Measurements from ENCODE around the gene ADAMTS4. TPM values are rescaled to one million over a fixed set of nuclear protein-coding genes. Genes with fewer than 3 reads are reported as not detected.

ADAMTS4 gene
- total RNA-seq, 2 experiments from 2014 or later, result 0.28 to 0.60 TPM

GRCh38 chr1:161160671-161161145 is 38.1 kb downstream of the ADAMTS4 start:
- H3K27ac ChIP-seq (ENCODE audit: low read depth in 1 of 2, low read length in 2 of 2), result no peak overlapping the region
- peak overlapping the region; percentile 98 for H3K27ac Mint-ChIP-seq
- no peaks in the 10 kb centered on the region for H3K27me3 Mint-ChIP-seq
- no peaks in the 10 kb centered on the region for H3K9me3 ChIP-seq (ENCODE audit: control insufficient read depth in 1 of 2, insufficient read depth in 1 of 2, low read length in 2 of 2)
- peak overlapping the region; percentile 93 for H3K4me3 Mint-ChIP-seq
- H3K9me3 Mint-ChIP-seq, result no peaks in the 10 kb centered on the region
- TF ChIP-seq CTCF (IDR thresholded peaks at IDR 0.05), result no peak
- ATAC-seq (ENCODE audit: poor library complexity) (no peak), DNase-seq (peak in 1 of 14 experiments; percentile 35)
- H3K36me3 Mint-ChIP-seq (ENCODE audit: low read depth), result peaks cover 68% of the 10 kb centered on the region
- peaks cover 78% of the 10 kb centered on the region for H3K4me1 Mint-ChIP-seq (ENCODE audit: low read depth)
- ChIA-PET CTCF (no interaction called here), POLR2A (no interaction called here)
- H3K4me1 ChIP-seq (ENCODE audit: insufficient read depth, low read length), result peaks cover 45% of the 10 kb centered on the region
- H3K27me3 ChIP-seq (ENCODE audit: control insufficient read depth in 1 of 2, insufficient read depth in 2 of 2, low read length in 2 of 2), result no peaks in the 10 kb centered on the region
- H3K4me3 ChIP-seq (ENCODE audit: low read length), result no peak overlapping the region
- peaks cover 51% of the 10 kb centered on the region for H3K36me3 ChIP-seq (ENCODE audit: insufficient read depth, low read length)
- intact Hi-C loops (cut with DNase I, micrococcal nuclease), result no loop called here

- intact Hi-C loops (cut with DNase I, micrococcal nuclease), result loop anchor here in 1 of 2 experiments (5.0 to 10.0 kb wide), 3 partner anchors 93 to 815 kb away; partner anchors contain the start of genes ARHGAP30, COPA and NCSTN
- ATAC-seq (ENCODE audit: poor library complexity), result no peak
- peaks cover 50% of the 10 kb centered on the region for H3K36me3 ChIP-seq (ENCODE audit: insufficient read depth, low read length)
- H3K27ac ChIP-seq (ENCODE audit: low read depth in 1 of 2, low read length in 2 of 2), result peak overlapping the region; percentile 65 to 70
- H3K27me3 ChIP-seq (ENCODE audit: control insufficient read depth in 1 of 2, insufficient read depth in 2 of 2, low read length in 2 of 2), result no peaks in the 10 kb centered on the region
- no peaks in the 10 kb centered on the region for H3K9me3 Mint-ChIP-seq
- H3K4me3 Mint-ChIP-seq, result peak overlapping the region; percentile 93
- peaks cover 73% of the 10 kb centered on the region for H3K36me3 Mint-ChIP-seq (ENCODE audit: low read depth)
- ChIA-PET CTCF (no interaction called here), POLR2A (interaction anchor here (0.9 to 1.8 kb wide), 2 partner anchors 42 to 66 kb away, joined by 4 to 12 read pairs; partner anchors contain the start of genes NDUFS2 and TOMM40L)
- no peak for TF ChIP-seq CTCF (IDR thresholded peaks at IDR 0.05)
- DNase-seq, result no peak
- peak overlapping the region; percentile 86 for H3K27ac Mint-ChIP-seq
- no peaks in the 10 kb centered on the region for H3K9me3 ChIP-seq (ENCODE audit: control insufficient read depth in 1 of 2, insufficient read depth in 1 of 2, low read length in 2 of 2)
- H3K4me3 ChIP-seq (ENCODE audit: low read length), result peak overlapping the region; percentile 98
- peaks cover 78% of the 10 kb centered on the region for H3K4me1 Mint-ChIP-seq (ENCODE audit: low read depth)
- peaks cover 40% of the 10 kb centered on the region for H3K4me1 ChIP-seq (ENCODE audit: insufficient read depth, low read length)
- no peaks in the 10 kb centered on the region for H3K27me3 Mint-ChIP-seq
These were observed 39.0 kb downstream of the ADAMTS4 start for GRCh38 chr1:161159913-161160243.

GRCh38 chr1:161159087-161159912 is 39.6 kb downstream of the ADAMTS4 start, which contains the start of gene USP21:
Gene USP21, plus strand, starts transcription at chr1:161159500. Its CDS starts 1,141 bp downstream, at chr1:161160641.
- DNase-seq (peak; percentile 89 to 96 (median 90)), ATAC-seq (ENCODE audit: poor library complexity) (peak; percentile 97)
- POLR2A ChIA-PET, result interaction anchor here (0.9 to 2.7 kb wide), 5 partner anchors 22 to 113 kb away, joined by 4 to 12 read pairs (median 4); partner anchors contain the start of genes DEDD, NDUFS2 and TOMM40L
- Mint-ChIP-seq H3K9me3 (no peaks in the 10 kb centered on the region), H3K27ac (peak within 1 kb of the TSS; percentile 86), H3K36me3 (ENCODE audit: low read depth) (peaks cover 70% of the 10 kb centered on the region), H3K27me3 (no peaks in the 10 kb centered on the region), H3K4me3 (peak within 1 kb of the TSS; percentile 93), H3K4me1 (ENCODE audit: low read depth) (peaks cover 80% of the 10 kb centered on the region)
- TF ChIP-seq CTCF (IDR thresholded peaks at IDR 0.05), result no peak
- CTCF ChIA-PET, result no interaction called here
- Histone ChIP-seq H3K4me1 (ENCODE audit: insufficient read depth, low read length) (peaks cover 44% of the 10 kb centered on the region), H3K27ac (ENCODE audit: low read depth in 1 of 2, low read length in 2 of 2) (peak within 1 kb of the TSS; percentile 70 to 91), H3K27me3 (ENCODE audit: control insufficient read depth in 1 of 2, insufficient read depth in 2 of 2, low read length in 2 of 2) (no peaks in the 10 kb centered on the region), H3K4me3 (ENCODE audit: low read length) (peak within 1 kb of the TSS; percentile 98), H3K9me3 (ENCODE audit: control insufficient read depth in 1 of 2, insufficient read depth in 1 of 2, low read length in 2 of 2) (no peaks in the 10 kb centered on the region), H3K36me3 (ENCODE audit: insufficient read depth, low read length) (peaks cover 44% of the 10 kb centered on the region)
- intact Hi-C loops (cut with DNase I, micrococcal nuclease), result loop anchor here in 1 of 2 experiments (5.0 to 10.0 kb wide), 3 partner anchors 92 to 814 kb away; partner anchors contain the start of genes ARHGAP30, COPA and NCSTN
